B cell (primary cell): Measurements from ENCODE around the gene ERBB4. TPM values are rescaled to one million over a fixed set of nuclear protein-coding genes. Genes with fewer than 3 reads are reported as not detected.

Experiments used
- ATAC-seq: fragments of 200-7000 bp; cut with Tn5 transposase; one replicate; pipeline ENCODE4 v1.10.0; 2021; ENCODE audit warnings: low read depth, mild to moderate bottlenecking, moderate number of reproducible peaks, moderate library complexity
- CTCF ChIA-PET: fragments of 350-600 bp; sonication (Branson Sonifier 250); formaldehyde crosslinking; loops from one replicate; lab custom pipeline; 2021; ENCODE audit warnings: antibody characterized with exemption, inconsistent platforms; lab: Charles Lee
- POLR2A ChIA-PET: fragments of 350-600 bp; sonication (Branson Sonifier 250); formaldehyde crosslinking; loops from one replicate; lab custom pipeline; 2021; ENCODE audit warnings: antibody characterized with exemption; lab: Charles Lee
- DNase-seq: peaks from one replicate; pipeline ENCODE4 v3.0.0; 2013
- H2AFZ ChIP-seq: 2 replicates; pipeline ENCODE4 v1.6.1; 2012; ENCODE audit warnings: mild to moderate bottlenecking, low read depth, low read length; ENCODE audit not compliant: insufficient read depth, poor library complexity, severe bottlenecking
- H3K27ac ChIP-seq, 2 donors: 1 replicate in 1 of 2; 2 replicates in 1 of 2; pipeline ENCODE4 v1.5.1; 2012 to 2013; ENCODE audit warnings: low read length in 2 of 2, mild to moderate bottlenecking in 2 of 2, moderate library complexity in 1 of 2
- H3K27me3 ChIP-seq, 4 experiments: fragments of 200-600 bp in 1 of 4; sonication (generic) in 1 of 4; replicated peaks in 1 of 4; 1 replicate in 2 of 4; 2 replicates in 2 of 4; pipeline versions ENCODE4 v1.6.1 to v1.7.0; 2013 to 2016; ENCODE audit warnings: low read length in 3 of 4, mild to moderate bottlenecking in 2 of 4, mixed read lengths in 1 of 4, moderate library complexity in 1 of 4; ENCODE audit not compliant: insufficient read depth in 4 of 4, control insufficient read depth in 3 of 4; ENCODE audit errors: control extremely low read depth in 1 of 4
- H3K36me3 ChIP-seq, 2 experiments: replicated peaks in 1 of 2; 1 replicate in 1 of 2; 2 replicates in 1 of 2; pipeline versions ENCODE4 v1.6.1 to v1.7.1; 2013; ENCODE audit warnings: low read length in 1 of 2; ENCODE audit not compliant: insufficient read depth in 2 of 2, control insufficient read depth in 1 of 2; ENCODE audit errors: control extremely low read depth in 1 of 2, extremely low read depth in 1 of 2
- H3K4me1 ChIP-seq, 2 donors: fragments of 200-600 bp in 1 of 2; sonication (generic) in 1 of 2; 1 replicate in 1 of 2; 2 replicates in 1 of 2; pipeline versions ENCODE4 v1.5.1 to v1.6.1; 2013 to 2017; ENCODE audit warnings: low read length in 2 of 2; ENCODE audit not compliant: control insufficient read depth in 2 of 2, insufficient read depth in 2 of 2
- H3K4me2 ChIP-seq: replicated peaks from 2 replicates; pipeline ENCODE3; 2012; ENCODE audit warnings: mild to moderate bottlenecking, low read depth, low read length; ENCODE audit not compliant: poor library complexity, severe bottlenecking
- H3K4me3 ChIP-seq, 5 experiments: fragments of 200-600 bp in 1 of 5; sonication (generic) in 1 of 5; 1 replicate in 3 of 5; 2 replicates in 2 of 5; pipeline versions ENCODE4 v1.5.1 to v1.7.0; 2011 to 2016; ENCODE audit warnings: low read length in 4 of 5, mild to moderate bottlenecking in 4 of 5, low read depth in 2 of 5, control low read depth in 1 of 5, moderate library complexity in 1 of 5; ENCODE audit not compliant: insufficient read depth in 1 of 5; ENCODE audit errors: control extremely low read depth in 1 of 5, extremely low read depth in 1 of 5
- H3K79me2 ChIP-seq: fragments of 200-600 bp; sonication (generic); one replicate; pipeline ENCODE4 v1.6.0; 2016; ENCODE audit warnings: low read length; ENCODE audit not compliant: control insufficient read depth, insufficient read depth
- H3K9ac ChIP-seq: fragments of 200-600 bp; sonication (generic); 2 replicates; pipeline ENCODE4 v1.6.1; 2017; ENCODE audit warnings: mild to moderate bottlenecking, low read length, moderate library complexity
- H3K9me3 ChIP-seq, 3 donors: one replicate each; pipeline versions ENCODE4 v1.6.1 to v1.7.1; 2013; ENCODE audit warnings: low read length in 2 of 3; ENCODE audit not compliant: control insufficient read depth in 2 of 3, insufficient read depth in 1 of 3; ENCODE audit errors: control extremely low read depth in 1 of 3
- H4K20me1 ChIP-seq: 2 replicates; pipeline ENCODE4 v1.6.0; 2012; ENCODE audit warnings: mild to moderate bottlenecking, low read length; ENCODE audit not compliant: insufficient read depth, control insufficient read depth, poor library complexity, severe bottlenecking
- H3K27ac Mint-ChIP-seq: one replicate; pipeline ENCODE4 v1.8.0; 2021; ENCODE audit warnings: mixed read lengths
- H3K27me3 Mint-ChIP-seq: one replicate; pipeline ENCODE4 v1.8.0; 2021; ENCODE audit warnings: mixed read lengths
- H3K4me1 Mint-ChIP-seq: one replicate; pipeline ENCODE4 v1.8.0; 2021; ENCODE audit warnings: mixed read lengths
- H3K4me3 Mint-ChIP-seq: one replicate; pipeline ENCODE4 v1.8.0; 2021; ENCODE audit warnings: mixed read lengths
- H3K9me3 Mint-ChIP-seq: one replicate; pipeline ENCODE4 v1.8.0; 2022; ENCODE audit warnings: mixed read lengths; ENCODE audit not compliant: insufficient read depth
- EZH2 ChIP-seq: IDR thresholded peaks from 2 replicates; pipeline ENCODE4 v1.6.1; 2012; ENCODE audit warnings: borderline replicate concordance, low read depth, mild to moderate bottlenecking, moderate library complexity, low read length; ENCODE audit not compliant: insufficient read depth, poor library complexity, severe bottlenecking
- WGBS: methylation state at CpG from one replicate; pipeline ENCODE4 v1.1.5; 2013; ENCODE audit warnings: missing lambda C conversion rate; ENCODE audit not compliant: insufficient coverage; 5-methylcytosine and 5-hydroxymethylcytosine counted together
- intact Hi-C: fragments of 100-400 bp; cut with micrococcal nuclease; formaldehyde crosslinking; loops from one replicate; pipeline ENCODE4 v1.10.0; 2022
- polyA plus RNA-seq: library from polyadenylated mRNA; depleted of rRNA; stranded (reverse); fragments of >200 nt; gene quantifications from 2 replicates; pipeline ENCODE4 v1.2.3, GENCODE V29; 2012
- total RNA-seq, 2 donors: library from RNA; stranded (reverse); fragments of 120-200 nt in 1 of 2; gene quantifications; 1 replicate in 1 of 2; 2 replicates in 1 of 2; pipeline versions ENCODE4 v1.2.3 to v1.2.4, GENCODE V29; 2013 to 2022
- TF ChIP-seq, protein P1 (sequence below): fragments of 200-600 bp; IDR thresholded peaks from one replicate; pipeline ENCODE4 v1.8.0; 2022; ENCODE audit warnings: antibody characterized with exemption, mild to moderate bottlenecking

Gene ERBB4
- total and polyA plus RNA-seq, 2 donors (not counting 1 experiment from before 2014, with no cell fraction given) = not detected

DNA sequence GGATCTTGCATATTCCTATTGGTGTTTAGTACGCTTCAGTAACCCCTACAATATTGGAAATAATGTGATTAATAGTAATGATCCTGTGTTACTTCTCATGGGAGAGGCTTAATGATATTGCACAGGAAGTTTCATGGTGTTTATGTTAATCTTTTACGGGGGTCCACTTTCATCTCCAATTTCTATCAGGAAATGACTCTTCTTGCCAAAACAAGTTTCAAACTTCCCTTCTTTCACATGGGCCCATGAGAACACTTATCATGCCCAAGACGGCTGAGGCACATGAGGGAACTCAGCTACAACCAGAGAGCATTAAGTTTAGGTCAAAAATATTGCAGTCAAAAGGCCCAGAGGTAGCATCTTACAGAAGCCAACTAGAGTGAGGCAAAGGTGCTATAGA is 7.6 kb downstream of the ERBB4 start:
- POLR2A ChIA-PET = no interaction called here

DNA sequence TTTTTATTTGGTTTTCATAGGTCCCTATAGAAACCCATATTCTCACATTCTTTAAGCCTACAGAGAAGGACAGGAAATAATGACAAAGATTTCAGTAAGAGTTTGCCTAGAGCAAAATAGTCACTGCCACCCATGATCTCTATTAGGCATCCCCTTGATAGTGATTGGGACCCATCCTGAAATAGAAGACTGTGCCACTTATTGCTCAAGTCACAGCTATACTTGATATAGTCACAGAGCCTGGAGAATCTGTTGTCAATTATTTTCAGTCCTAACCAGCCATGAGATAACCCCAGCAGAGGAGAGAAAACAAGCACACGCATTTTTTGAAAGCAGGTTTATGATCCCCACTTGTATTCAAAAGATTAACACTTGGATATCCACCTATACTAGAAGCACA is 8.2 kb downstream of the ERBB4 start:
- Mint-ChIP-seq H3K27me3 (peaks cover 17% of the 10 kb centered on the region), H3K4me3 (no peak overlapping the region), H3K9me3 (no peaks in the 10 kb centered on the region), H3K4me1 (no peaks in the 10 kb centered on the region), H3K27ac (no peak overlapping the region)
- peaks cover 0 to 1% (median 0%) of the 10 kb centered on the region in 3 donors for H3K9me3 ChIP-seq
- intact Hi-C loops = no loop called here
- ATAC-seq (no peak), DNase-seq (no peak)
- H3K4me3 ChIP-seq = no peak overlapping the region
- CTCF ChIA-PET = no interaction called here
- no CpG with 5 or more reads among the region's 1 CpG for whole genome bisulfite sequencing
- H3K4me2 ChIP-seq = no peak overlapping the region
- no peaks in the 10 kb centered on the region for H3K4me1 ChIP-seq
- TF ChIP-seq, protein P1, sequence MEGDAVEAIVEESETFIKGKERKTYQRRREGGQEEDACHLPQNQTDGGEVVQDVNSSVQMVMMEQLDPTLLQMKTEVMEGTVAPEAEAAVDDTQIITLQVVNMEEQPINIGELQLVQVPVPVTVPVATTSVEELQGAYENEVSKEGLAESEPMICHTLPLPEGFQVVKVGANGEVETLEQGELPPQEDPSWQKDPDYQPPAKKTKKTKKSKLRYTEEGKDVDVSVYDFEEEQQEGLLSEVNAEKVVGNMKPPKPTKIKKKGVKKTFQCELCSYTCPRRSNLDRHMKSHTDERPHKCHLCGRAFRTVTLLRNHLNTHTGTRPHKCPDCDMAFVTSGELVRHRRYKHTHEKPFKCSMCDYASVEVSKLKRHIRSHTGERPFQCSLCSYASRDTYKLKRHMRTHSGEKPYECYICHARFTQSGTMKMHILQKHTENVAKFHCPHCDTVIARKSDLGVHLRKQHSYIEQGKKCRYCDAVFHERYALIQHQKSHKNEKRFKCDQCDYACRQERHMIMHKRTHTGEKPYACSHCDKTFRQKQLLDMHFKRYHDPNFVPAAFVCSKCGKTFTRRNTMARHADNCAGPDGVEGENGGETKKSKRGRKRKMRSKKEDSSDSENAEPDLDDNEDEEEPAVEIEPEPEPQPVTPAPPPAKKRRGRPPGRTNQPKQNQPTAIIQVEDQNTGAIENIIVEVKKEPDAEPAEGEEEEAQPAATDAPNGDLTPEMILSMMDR = no peak
- no peak for TF ChIP-seq EZH2
- no peak overlapping the region for H3K27ac ChIP-seq
- no peaks in the 10 kb centered on the region for H3K36me3 ChIP-seq
- H3K9ac ChIP-seq = no peak overlapping the region
- peaks cover 0 to 24% (median 1%) of the 10 kb centered on the region in 4 experiments for H3K27me3 ChIP-seq
- no peak overlapping the region for H2AFZ ChIP-seq
- no peaks in the 10 kb centered on the region for H3K79me2 ChIP-seq
- no peaks in the 10 kb centered on the region for H4K20me1 ChIP-seq
- POLR2A ChIA-PET = no interaction called here

More for the DNA sequence above, 7.6 kb downstream of the ERBB4 start:
- no peaks in the 10 kb centered on the region for H4K20me1 ChIP-seq
- peaks cover 0 to 1% (median 0%) of the 10 kb centered on the region in 3 donors for H3K9me3 ChIP-seq
- no peak overlapping the region for H3K4me2 ChIP-seq
- H3K27ac ChIP-seq = no peak overlapping the region
- H3K4me3 ChIP-seq = no peak overlapping the region
- H3K4me1 Mint-ChIP-seq = no peaks in the 10 kb centered on the region
- no peaks in the 10 kb centered on the region for H3K36me3 ChIP-seq
- CTCF ChIA-PET = no interaction called here
- intact Hi-C loops = no loop called here
- peaks cover 0 to 30% (median 4%) of the 10 kb centered on the region in 4 experiments for H3K27me3 ChIP-seq
- peaks cover 0 to 2% of the 10 kb centered on the region in 2 donors for H3K4me1 ChIP-seq
- no peaks in the 10 kb centered on the region for H3K79me2 ChIP-seq
- DNase-seq = no peak
- H3K4me3 Mint-ChIP-seq = no peak overlapping the region
- peaks cover 21% of the 10 kb centered on the region for H3K27me3 Mint-ChIP-seq
- no peak overlapping the region for H3K27ac Mint-ChIP-seq
- TF ChIP-seq EZH2 = no peak
- TF ChIP-seq, protein P1 = no peak
- H2AFZ ChIP-seq = no peak overlapping the region
- no peak overlapping the region for H3K9ac ChIP-seq
- no peak for ATAC-seq
- WGBS = 50% methylated on average over 1 of the region's 3 CpGs
- H3K9me3 Mint-ChIP-seq = no peaks in the 10 kb centered on the region
